H54 (cell line): Measurements from ENCODE around the gene EGFL7.
"Not testable (repeated sequence)": the region's sequence is repeated elsewhere in the genome, so short reads cannot be mapped to it uniquely, and the experiment has no call there.

Experiments
- DNase-seq: peaks from one replicate; pipeline ENCODE4 v3.0.0; 2011; ENCODE audit warnings: low spot score, mixed read lengths; ENCODE audit not compliant: insufficient read length
- FAIRE-seq: peaks from 3 replicates; lab custom pipeline; 2011; peaks lifted over from hg19 to GRCh38; lab: Jason Lieb, UNC
- POLR2A ChIP-seq: IDR thresholded peaks from 2 replicates; pipeline ENCODE4 v1.6.1; 2011; ENCODE audit warnings: low read depth, mild to moderate bottlenecking, low read length

EGFL7 gene

GRCh38 chr9:136701668-136702053, 38.9 kb downstream of the EGFL7 start:
- no peak for DNase-seq
- FAIRE-seq = no peak
- TF ChIP-seq POLR2A = no peak

GRCh38 chr9:136703276-136703860, 40.7 kb downstream of the EGFL7 start:
- DNase-seq (no peak), FAIRE-seq (no peak)
- TF ChIP-seq POLR2A = no peak

DNA sequence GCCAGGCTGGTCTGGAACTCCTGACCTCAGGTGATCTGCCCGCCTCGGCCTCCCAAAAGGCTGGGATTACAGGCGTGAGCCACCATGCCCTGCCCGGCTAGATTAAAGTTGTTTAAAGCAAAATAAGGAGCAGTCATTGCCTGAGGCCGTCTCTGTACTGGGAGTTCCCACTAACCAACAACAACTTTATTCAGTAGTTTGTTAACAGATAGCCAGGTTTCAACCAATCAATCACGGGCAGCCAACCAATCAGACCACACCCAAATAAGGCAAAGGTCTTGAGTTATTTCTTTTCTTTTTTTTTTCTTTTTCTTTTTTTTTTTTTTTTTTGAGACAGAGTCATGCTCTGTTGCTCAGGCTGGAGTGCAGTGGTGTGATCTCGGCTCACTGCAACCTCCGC, 42.0 kb downstream of the EGFL7 start:
- not testable (repeated sequence) for DNase-seq, FAIRE-seq

GRCh38 chr9:136705564-136705963, 42.8 kb downstream of the EGFL7 start:
- FAIRE-seq (no peak), DNase-seq (no peak)
- TF ChIP-seq POLR2A = no peak

DNA sequence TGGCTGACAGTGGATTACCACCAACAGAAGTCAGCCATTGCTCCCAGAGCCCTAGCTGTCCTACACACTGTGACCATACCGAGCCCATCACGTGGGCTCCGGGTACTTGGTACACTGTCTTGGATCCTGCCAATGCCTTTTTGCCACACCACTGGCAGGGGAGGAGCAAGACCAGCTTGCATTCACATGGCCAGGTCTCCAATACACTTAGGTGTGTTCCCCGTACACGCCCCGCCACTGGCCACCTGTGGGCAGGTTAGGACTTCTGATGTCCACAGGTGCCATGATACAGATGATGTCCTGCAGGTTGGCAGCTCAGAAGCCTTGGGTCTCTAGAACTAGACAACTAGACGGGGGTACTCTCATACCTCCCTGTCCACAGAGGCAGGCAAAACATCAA, 44.3 kb downstream of the EGFL7 start:
- no peak for TF ChIP-seq POLR2A
- no peak for DNase-seq
- FAIRE-seq = no peak

DNA sequence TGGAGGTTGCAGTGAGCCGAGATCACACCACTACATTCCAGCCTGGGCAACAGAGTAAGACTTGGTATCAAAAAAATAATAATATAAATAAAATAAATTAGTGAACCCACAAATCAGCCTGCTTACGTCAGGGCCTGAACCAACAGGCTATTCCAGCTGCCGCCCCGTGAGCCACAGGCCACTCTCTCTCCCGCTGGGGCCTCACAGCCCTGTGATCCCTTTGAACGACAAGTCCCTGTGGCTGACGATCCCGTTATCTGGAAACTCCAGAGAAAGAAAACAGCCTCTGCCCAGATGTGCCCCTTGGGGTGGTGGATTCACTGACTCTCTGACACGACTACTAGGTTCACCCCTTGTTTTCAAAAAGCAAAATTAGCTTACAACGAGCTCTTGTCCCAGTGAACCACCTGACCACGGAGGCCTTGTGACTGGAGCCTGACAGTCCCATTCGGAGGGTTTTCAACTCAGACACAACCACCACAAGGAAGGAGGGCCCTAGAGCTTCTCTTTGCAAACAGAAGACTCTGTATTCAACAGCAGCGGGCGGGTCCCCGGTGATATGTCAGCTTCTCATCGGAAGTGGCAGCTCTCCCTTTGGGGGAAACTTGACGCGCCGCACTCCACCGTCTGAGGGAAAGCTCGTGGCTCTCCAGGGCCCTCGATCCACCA, 45.3 kb downstream of the EGFL7 start:
- no peak for DNase-seq
- no peak for TF ChIP-seq POLR2A

GRCh38 chr9:136709454-136710109, 46.9 kb downstream of the EGFL7 start:
- no peak for TF ChIP-seq POLR2A
- DNase-seq (no peak), FAIRE-seq (no peak)

More for the DNA sequence above, 45.3 kb downstream of the EGFL7 start:
- no peak for FAIRE-seq

GRCh38 chr9:136710543-136710942, 47.8 kb downstream of the EGFL7 start:
- FAIRE-seq = peak; percentile 33
- no peak for TF ChIP-seq POLR2A
- DNase-seq = peak; percentile 95

DNA sequence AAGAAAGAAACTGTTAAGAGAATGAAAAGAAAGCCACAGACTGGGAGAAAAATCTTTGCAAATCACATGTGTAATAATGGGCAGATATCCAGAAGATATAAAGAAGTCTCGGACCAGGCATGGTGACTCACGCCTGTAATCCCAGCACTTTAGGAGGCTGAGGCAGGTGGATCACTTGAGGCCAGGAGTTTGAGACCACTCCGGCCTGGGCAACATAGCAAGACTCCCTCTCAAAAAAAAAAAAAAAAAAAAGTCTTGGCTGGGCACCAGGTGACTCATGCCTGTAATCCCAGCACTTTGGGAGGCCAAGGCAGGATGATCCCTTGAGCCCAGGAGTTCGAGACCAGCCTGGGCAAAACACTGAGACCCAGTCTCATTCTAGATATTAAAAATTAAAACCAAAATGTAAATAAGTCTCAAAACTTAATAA, 48.5 kb downstream of the EGFL7 start:
- not testable (repeated sequence) for DNase-seq, FAIRE-seq

- DNase-seq = no peak
- no peak for FAIRE-seq
- no peak for TF ChIP-seq POLR2A
Observed at GRCh38 chr9:136711751-136712689, 49.3 kb downstream of the EGFL7 start, which contains the start of gene DIPK1B. TSS of gene DIPK1B (plus strand) at chr9:136712572. CDS start at chr9:136712666, 94 bp downstream.

GRCh38 chr9:136712690-136713544, 50.2 kb downstream of the EGFL7 start:
- DNase-seq (no peak), FAIRE-seq (no peak)
- TF ChIP-seq POLR2A = no peak

DNA sequence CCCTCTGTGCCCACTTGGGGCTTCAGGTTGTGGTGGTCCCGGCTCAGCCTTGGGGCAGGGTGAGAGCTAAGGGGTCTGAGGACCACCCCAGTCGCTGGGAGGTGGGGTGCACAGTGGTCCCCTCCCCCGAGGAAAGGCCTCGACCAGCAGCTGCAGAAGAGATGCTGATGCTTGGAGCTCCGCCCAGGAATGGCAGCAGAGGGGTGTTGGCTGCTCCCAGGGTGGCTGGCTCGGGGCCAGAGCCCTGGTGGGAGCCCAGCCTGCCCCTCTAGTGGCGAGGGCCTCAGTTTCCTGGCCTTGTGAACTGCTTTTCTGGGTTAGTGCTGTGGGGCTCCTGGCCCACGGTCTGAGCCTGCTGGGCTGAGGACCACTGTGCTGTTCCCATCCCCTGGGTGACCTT, 50.8 kb downstream of the EGFL7 start:
- FAIRE-seq (no peak), DNase-seq (no peak)
- no peak for TF ChIP-seq POLR2A
